GM21367 (cell line): ENCODE results near the gene KIRREL1.
"Not testable (repeated sequence)": the region's sequence is repeated elsewhere in the genome, so short reads cannot be mapped to it uniquely, and the experiment has no call there.

Experiments used
- ATAC-seq: cut with Tn5 transposase; IDR thresholded peaks from one replicate; pipeline ENCODE4 v1.9.1; 2021; ENCODE audit not compliant: unreplicated experiment

Gene KIRREL1

GRCh38 chr1:158128531-158128930 lies 135.1 kb downstream of the KIRREL1 start:
- ATAC-seq: not testable (repeated sequence)

GRCh38 chr1:158131217-158131616 lies 137.8 kb downstream of the KIRREL1 start:
- ATAC-seq: no peak

GRCh38 chr1:158140764-158141192 lies 147.3 kb downstream of the KIRREL1 start:
- no peak for ATAC-seq

GRCh38 chr1:158145173-158145719 lies 151.8 kb downstream of the KIRREL1 start:
- ATAC-seq: no peak

- ATAC-seq: no peak
Observed at GRCh38 chr1:158146165-158146564, 152.7 kb downstream of the KIRREL1 start.

- ATAC-seq: no peak
Observed at GRCh38 chr1:158146739-158147138, 153.3 kb downstream of the KIRREL1 start.

GRCh38 chr1:158147401-158147800 lies 154.0 kb downstream of the KIRREL1 start:
- no peak for ATAC-seq

GRCh38 chr1:158147869-158148268 lies 154.4 kb downstream of the KIRREL1 start:
- ATAC-seq: no peak

GRCh38 chr1:158148468-158148867 lies 155.0 kb downstream of the KIRREL1 start:
- no peak for ATAC-seq

- ATAC-seq: no peak
Observed at GRCh38 chr1:158149175-158149574, 155.7 kb downstream of the KIRREL1 start.
